Liver (tissue), 9 donors: ENCODE measurements around the gene B3GALT4. TPM values are rescaled to one million over a fixed set of nuclear protein-coding genes. Genes with fewer than 3 reads are reported as not detected.
A peak's percentile ranks its signal among the peaks of the same experiment; 100 is the strongest.

Experiments
- DNase-seq: peaks from one replicate; pipeline ENCODE4 v3.0.0-alpha.2; 2017; ENCODE audit warnings: low spot score
- H3K27ac ChIP-seq, 2 donors: one replicate each; pipeline ENCODE4 v1.7.0; 2013; ENCODE audit warnings: inconsistent platforms in 2 of 2, low read length in 2 of 2, control low read depth in 1 of 2, low read depth in 1 of 2, mild to moderate bottlenecking in 1 of 2
- H3K27me3 ChIP-seq, 4 donors: one replicate each; pipeline versions ENCODE4 v1.6.1 to v1.7.0; 2013; ENCODE audit warnings: low read length in 3 of 4, inconsistent platforms in 1 of 4, mild to moderate bottlenecking in 1 of 4, moderate library complexity in 1 of 4; ENCODE audit not compliant: control insufficient read depth in 4 of 4, insufficient read depth in 4 of 4
- H3K36me3 ChIP-seq, 4 donors: one replicate each; pipeline versions ENCODE4 v1.6.1 to v1.7.0; 2013; ENCODE audit warnings: low read length in 3 of 4, mild to moderate bottlenecking in 3 of 4, low read depth in 1 of 4, moderate library complexity in 1 of 4; ENCODE audit not compliant: control insufficient read depth in 4 of 4, insufficient read depth in 3 of 4
- H3K4me1 ChIP-seq, 4 donors: one replicate each; pipeline versions ENCODE4 v1.6.1 to v1.7.0; 2013; ENCODE audit warnings: low read length in 3 of 4, mild to moderate bottlenecking in 3 of 4, moderate library complexity in 1 of 4; ENCODE audit not compliant: control insufficient read depth in 4 of 4, insufficient read depth in 4 of 4
- H3K4me3 ChIP-seq, 3 donors: one replicate each; pipeline versions ENCODE4 v1.6.1 to v1.7.0; 2013; ENCODE audit warnings: low read length in 3 of 3, control low read depth in 1 of 3, low read depth in 1 of 3, mild to moderate bottlenecking in 1 of 3
- H3K9ac ChIP-seq, 2 donors: one replicate each; pipeline ENCODE4 v1.7.0; 2013; ENCODE audit warnings: low read length in 2 of 2, mild to moderate bottlenecking in 2 of 2, moderate library complexity in 2 of 2, control low read depth in 1 of 2, low read depth in 1 of 2
- H3K9me3 ChIP-seq, 4 donors: one replicate each; pipeline versions ENCODE4 v1.6.1 to v1.7.0; 2013; ENCODE audit warnings: low read length in 3 of 4; ENCODE audit not compliant: control insufficient read depth in 4 of 4
- ATF3 ChIP-seq: IDR thresholded peaks from 2 replicates; pipeline ENCODE4 v1.6.1; 2016; ENCODE audit warnings: antibody characterized with exemption
- CTCF ChIP-seq: fragments of 150-350 bp; IDR thresholded peaks from 2 replicates; pipeline ENCODE4 v1.5.1; 2017; ENCODE audit warnings: improper control_type of control experiment, low read depth, low read length; ENCODE audit not compliant: missing input control
- EGR1 ChIP-seq, 2 donors: IDR thresholded peaks; 2 replicates each; pipeline ENCODE4 v1.6.1; 2016 to 2018; ENCODE audit warnings: antibody characterized with exemption in 2 of 2, low read depth in 2 of 2
- FOXA1 ChIP-seq: IDR thresholded peaks from 2 replicates; pipeline ENCODE4 v1.6.1; 2016; ENCODE audit warnings: antibody characterized with exemption
- FOXA2 ChIP-seq: IDR thresholded peaks from 2 replicates; pipeline ENCODE4 v1.6.1; 2016; ENCODE audit warnings: antibody characterized with exemption
- GABPA ChIP-seq, 2 donors: IDR thresholded peaks in 1 of 2; conservative IDR thresholded peaks in 1 of 2; 2 replicates each; pipeline ENCODE4 v1.6.1; 2016; ENCODE audit warnings: antibody characterized with exemption in 2 of 2, mild to moderate bottlenecking in 1 of 2, moderate library complexity in 1 of 2
- HNF4A ChIP-seq, 2 donors: conservative IDR thresholded peaks; 2 replicates each; pipeline ENCODE4 v1.6.1; 2016; ENCODE audit warnings: antibody characterized with exemption in 2 of 2, mild to moderate bottlenecking in 2 of 2
- HNF4G ChIP-seq: IDR thresholded peaks from 2 replicates; pipeline ENCODE4 v1.6.1; 2016; ENCODE audit warnings: antibody characterized with exemption
- JUND ChIP-seq, 2 donors: IDR thresholded peaks; 2 replicates each; pipeline ENCODE4 v1.6.1; 2016; ENCODE audit warnings: antibody characterized with exemption in 2 of 2
- MAX ChIP-seq: IDR thresholded peaks from 2 replicates; pipeline ENCODE4 v1.6.1; 2016; ENCODE audit warnings: antibody characterized with exemption
- NR2F2 ChIP-seq: IDR thresholded peaks from 2 replicates; pipeline ENCODE4 v1.6.1; 2016; ENCODE audit warnings: antibody characterized with exemption
- RAD21 ChIP-seq, 2 donors: IDR thresholded peaks; 2 replicates each; pipeline ENCODE4 v1.6.1; 2016; ENCODE audit warnings: antibody characterized with exemption in 2 of 2, mild to moderate bottlenecking in 2 of 2
- REST ChIP-seq: IDR thresholded peaks from 2 replicates; pipeline ENCODE4 v1.6.1; 2016; ENCODE audit warnings: antibody characterized with exemption, mild to moderate bottlenecking
- RXRA ChIP-seq, 2 donors: IDR thresholded peaks; 2 replicates each; pipeline ENCODE4 v1.6.1; 2017 to 2018; ENCODE audit warnings: antibody characterized with exemption in 2 of 2, mild to moderate bottlenecking in 1 of 2
- SP1 ChIP-seq: IDR thresholded peaks from 2 replicates; pipeline ENCODE4 v1.6.1; 2018; ENCODE audit warnings: antibody characterized with exemption, mild to moderate bottlenecking
- TAF1 ChIP-seq: conservative IDR thresholded peaks from 2 replicates; pipeline ENCODE4 v1.6.1; 2016; ENCODE audit warnings: antibody characterized with exemption, mild to moderate bottlenecking
- YY1 ChIP-seq: IDR thresholded peaks from 2 replicates; pipeline ENCODE4 v1.6.1; 2016; ENCODE audit warnings: antibody characterized with exemption, mild to moderate bottlenecking
- ZBTB33 ChIP-seq: IDR thresholded peaks from 2 replicates; pipeline ENCODE4 v1.6.1; 2016; ENCODE audit warnings: antibody characterized with exemption
- whole genome bisulfite sequencing: extraction: QIAGEN DNeasy Blood & Tissue Kit; methylation state at CpG from one replicate; pipeline ENCODE4 v1.1.7; 2013; 5-methylcytosine and 5-hydroxymethylcytosine counted together
- polyA plus RNA-seq, 2 donors: library from polyadenylated mRNA; stranded (reverse) in 1 of 2; unstranded in 1 of 2; fragments of 200-250 nt in 1 of 2; fragments of >200 nt in 1 of 2; fragmentation: Nextera tagmentation in 1 of 2; extraction: Ambion mirVana in 1 of 2; gene quantifications; one replicate each; pipeline versions ENCODE4 v1.2.1 to v1.2.3, GENCODE V29; 2013 to 2015
- total RNA-seq, 2 donors: library from RNA; depleted of rRNA; stranded (reverse); fragments of >200 nt; gene quantifications; one replicate each; pipeline ENCODE4 v1.2.3, GENCODE V29; 2014
- donor health status: healthy.
- donor health status: healthy.
- donor health status: healthy.
- donor health status: healthy.
- donor health status: healthy.

B3GALT4 gene
- total and polyA plus RNA-seq, 4 donors: 1.5 to 2.7 (median 1.9) TPM

- Histone ChIP-seq H3K36me3 (peaks cover 3 to 51% (median 33%) of the 10 kb centered on the region in 4 donors), H3K4me1 (peaks cover 9 to 47% (median 40%) of the 10 kb centered on the region in 4 donors), H3K27me3 (no peaks in the 10 kb centered on the region), H3K9ac (peak within 1 kb of the TSS; percentile 97 to 98), H3K4me3 (peak within 1 kb of the TSS; percentile 64 to 97 (median 96)), H3K27ac (peak within 1 kb of the TSS; percentile 83 to 87), H3K9me3 (no peaks in the 10 kb centered on the region)
- peak; percentile 90 for DNase-seq
- under 1% methylated on average over 48 of the region's 48 CpGs for WGBS
- TF ChIP-seq JUND (IDR thresholded peaks at IDR 0.05) (no peak), NR2F2 (peak; percentile 68), EGR1 (IDR thresholded peaks at IDR 0.05; ENCODE audit: low read depth in 2 of 2) (peak; percentile 57 to 70), RXRA (IDR thresholded peaks at IDR 0.05) (peak in 1 of 2 donors; percentile 45), ZBTB33 (peak; percentile 51), MAX (peak; percentile 87), REST (peak; percentile 92), GABPA (IDR thresholded peaks at IDR 0.05 in 1 of 2, conservative IDR thresholded peaks at IDR 0.05 in 1 of 2) (peak; percentile 99 to 100), FOXA1 (peak; percentile 25), RAD21 (IDR thresholded peaks at IDR 0.05) (peak in 1 of 2 donors; percentile 23), CTCF (no peak), FOXA2 (peak; percentile 18), TAF1 (peak; percentile 87), SP1 (peak; percentile 53), ATF3 (no peak), HNF4G (no peak), YY1 (peak; percentile 99), HNF4A (conservative IDR thresholded peaks at IDR 0.05) (no peak)
Measured at GRCh38 chr6:33271468-33272274, 5.3 kb upstream of the B3GALT4 start, which contains the start of the genes RPS18 and VPS52. RPS18 (plus strand) TSS chr6:33272075; CDS start chr6:33272120, 45 bp downstream. VPS52 (minus strand) TSS chr6:33271876; CDS start chr6:33271675, 201 bp downstream.
